ENCODE data around the gene DIP2C. TPM values are rescaled to one million over a fixed set of nuclear protein-coding genes. Genes with fewer than 3 reads are reported as not detected.

DIP2C gene
- total RNA-seq, 1 experiment from 2014 or later: 11.0 TPM

- TF ChIP-seq CTCF (IDR thresholded peaks at IDR 0.05; ENCODE audit: unreplicated experiment): no peak
- no peaks in the 10 kb centered on the region for H3K36me3 Mint-ChIP-seq (ENCODE audit: insufficient read depth, unreplicated experiment)
Measured at GRCh38 chr10:672992-673391, 16.5 kb downstream of the DIP2C start.

GRCh38 chr10:672203-672602, 17.3 kb downstream of the DIP2C start:
- Mint-ChIP-seq H3K27ac (ENCODE audit: unreplicated experiment) (no peak overlapping the region), H3K4me1 (ENCODE audit: low read depth, unreplicated experiment) (peaks cover 22% of the 10 kb centered on the region), H3K9me3 (ENCODE audit: low read depth, unreplicated experiment) (no peaks in the 10 kb centered on the region), H3K27me3 (ENCODE audit: unreplicated experiment) (no peaks in the 10 kb centered on the region), H3K36me3 (ENCODE audit: insufficient read depth, unreplicated experiment) (no peaks in the 10 kb centered on the region), H3K4me3 (ENCODE audit: low read depth, unreplicated experiment) (no peak overlapping the region)
- no peak for DNase-seq
- CTCF ChIA-PET: no interaction called here
- no TSS peak for BruUV-seq (replicated peaks)
- intact Hi-C loops (cut with micrococcal nuclease; ENCODE audit: unreplicated experiment): no loop called here
- no peak for TF ChIP-seq CTCF (IDR thresholded peaks at IDR 0.05; ENCODE audit: unreplicated experiment)

More at GRCh38 chr10:672992-673391, 16.5 kb downstream of the DIP2C start:
- H3K4me3 Mint-ChIP-seq (ENCODE audit: low read depth, unreplicated experiment): no peak overlapping the region
- CTCF ChIA-PET: no interaction called here
- no peak overlapping the region for H3K27ac Mint-ChIP-seq (ENCODE audit: unreplicated experiment)
- H3K9me3 Mint-ChIP-seq (ENCODE audit: low read depth, unreplicated experiment): no peaks in the 10 kb centered on the region
- no peak for DNase-seq
- peaks cover 22% of the 10 kb centered on the region for H3K4me1 Mint-ChIP-seq (ENCODE audit: low read depth, unreplicated experiment)
- BruUV-seq (replicated peaks): no TSS peak
- no peaks in the 10 kb centered on the region for H3K27me3 Mint-ChIP-seq (ENCODE audit: unreplicated experiment)
- intact Hi-C loops (cut with micrococcal nuclease; ENCODE audit: unreplicated experiment): no loop called here

GRCh38 chr10:670990-671389, 18.5 kb downstream of the DIP2C start:
- Mint-ChIP-seq H3K27ac (ENCODE audit: unreplicated experiment) (no peak overlapping the region), H3K4me3 (ENCODE audit: low read depth, unreplicated experiment) (no peak overlapping the region)

GRCh38 chr10:670038-670437, 19.4 kb downstream of the DIP2C start:
- H3K4me1 Mint-ChIP-seq (ENCODE audit: low read depth, unreplicated experiment): peaks cover 13% of the 10 kb centered on the region
- intact Hi-C loops (cut with micrococcal nuclease; ENCODE audit: unreplicated experiment): no loop called here
- H3K4me3 Mint-ChIP-seq (ENCODE audit: low read depth, unreplicated experiment): no peak overlapping the region
- no peaks in the 10 kb centered on the region for H3K27me3 Mint-ChIP-seq (ENCODE audit: unreplicated experiment)
- CTCF ChIA-PET: no interaction called here
- peaks cover 6% of the 10 kb centered on the region for H3K36me3 Mint-ChIP-seq (ENCODE audit: insufficient read depth, unreplicated experiment)
- no peak for DNase-seq
- TF ChIP-seq CTCF (IDR thresholded peaks at IDR 0.05; ENCODE audit: unreplicated experiment): no peak
- no peak overlapping the region for H3K27ac Mint-ChIP-seq (ENCODE audit: unreplicated experiment)
- BruUV-seq (replicated peaks): no TSS peak
- no peaks in the 10 kb centered on the region for H3K9me3 Mint-ChIP-seq (ENCODE audit: low read depth, unreplicated experiment)

More at GRCh38 chr10:670990-671389, 18.5 kb downstream of the DIP2C start:
- intact Hi-C loops (cut with micrococcal nuclease; ENCODE audit: unreplicated experiment): no loop called here
- BruUV-seq (replicated peaks): no TSS peak
- DNase-seq: no peak
- Mint-ChIP-seq H3K27me3 (ENCODE audit: unreplicated experiment) (no peaks in the 10 kb centered on the region), H3K36me3 (ENCODE audit: insufficient read depth, unreplicated experiment) (no peaks in the 10 kb centered on the region), H3K4me1 (ENCODE audit: low read depth, unreplicated experiment) (peaks cover 19% of the 10 kb centered on the region), H3K9me3 (ENCODE audit: low read depth, unreplicated experiment) (no peaks in the 10 kb centered on the region)
- no peak for TF ChIP-seq CTCF (IDR thresholded peaks at IDR 0.05; ENCODE audit: unreplicated experiment)
- CTCF ChIA-PET: no interaction called here

All from Calu3 (cell line).